GM21367 (cell line): Measurements from ENCODE around the gene ACY1.
"Not testable (repeated sequence)": the region's sequence is repeated elsewhere in the genome, so short reads cannot be mapped to it uniquely, and the experiment has no call there.

ENCODE experiments used
- ATAC-seq: cut with Tn5 transposase; IDR thresholded peaks from one replicate; pipeline ENCODE4 v1.9.1; 2021; ENCODE audit not compliant: unreplicated experiment

The ACY1 gene

DNA sequence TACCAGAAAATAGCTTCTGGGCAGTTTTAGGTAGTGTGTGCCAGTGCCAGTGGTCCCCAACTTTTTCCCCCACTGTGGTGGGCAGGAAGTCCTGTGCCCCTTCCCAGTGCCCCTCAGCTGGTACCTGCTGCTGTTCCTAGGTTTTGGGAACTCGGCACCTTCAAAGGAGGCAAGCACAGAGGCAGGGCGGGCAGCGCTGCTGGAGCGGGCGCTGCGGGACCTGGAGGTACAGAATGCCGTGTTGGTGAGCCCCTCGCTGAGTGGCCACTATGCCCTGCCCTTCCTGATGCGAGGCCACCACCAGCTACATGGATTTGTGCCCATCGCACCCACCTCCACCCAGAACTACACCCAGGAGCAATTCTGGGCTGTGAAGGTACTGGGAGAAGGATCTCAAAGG lies 3.1 kb upstream of the ACY1 start:
- no peak for ATAC-seq

DNA sequence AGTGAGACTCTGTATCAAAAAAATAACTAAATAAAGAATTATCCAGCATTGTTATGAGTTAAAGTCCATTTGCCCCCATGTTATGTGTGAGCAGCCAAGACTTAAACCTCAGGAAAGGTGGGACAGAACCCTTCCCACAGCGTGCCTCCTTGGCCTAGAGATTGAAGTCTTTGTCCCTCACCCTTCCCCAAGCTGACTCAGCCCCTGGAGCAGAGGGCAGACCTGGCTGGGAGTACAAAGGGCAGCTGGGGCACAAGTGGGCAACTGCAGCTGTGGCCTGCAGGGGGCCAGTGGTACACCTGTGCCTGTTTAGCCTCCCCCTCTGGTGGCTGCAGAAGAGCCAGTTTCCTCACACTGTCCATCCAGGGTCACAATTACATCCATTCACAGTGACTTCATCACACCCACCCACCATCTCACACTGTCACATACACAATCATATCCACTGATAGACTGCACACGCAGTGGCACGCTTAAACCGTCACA lies 940 bp upstream of the ACY1 start:
- ATAC-seq: peak; percentile 37

DNA sequence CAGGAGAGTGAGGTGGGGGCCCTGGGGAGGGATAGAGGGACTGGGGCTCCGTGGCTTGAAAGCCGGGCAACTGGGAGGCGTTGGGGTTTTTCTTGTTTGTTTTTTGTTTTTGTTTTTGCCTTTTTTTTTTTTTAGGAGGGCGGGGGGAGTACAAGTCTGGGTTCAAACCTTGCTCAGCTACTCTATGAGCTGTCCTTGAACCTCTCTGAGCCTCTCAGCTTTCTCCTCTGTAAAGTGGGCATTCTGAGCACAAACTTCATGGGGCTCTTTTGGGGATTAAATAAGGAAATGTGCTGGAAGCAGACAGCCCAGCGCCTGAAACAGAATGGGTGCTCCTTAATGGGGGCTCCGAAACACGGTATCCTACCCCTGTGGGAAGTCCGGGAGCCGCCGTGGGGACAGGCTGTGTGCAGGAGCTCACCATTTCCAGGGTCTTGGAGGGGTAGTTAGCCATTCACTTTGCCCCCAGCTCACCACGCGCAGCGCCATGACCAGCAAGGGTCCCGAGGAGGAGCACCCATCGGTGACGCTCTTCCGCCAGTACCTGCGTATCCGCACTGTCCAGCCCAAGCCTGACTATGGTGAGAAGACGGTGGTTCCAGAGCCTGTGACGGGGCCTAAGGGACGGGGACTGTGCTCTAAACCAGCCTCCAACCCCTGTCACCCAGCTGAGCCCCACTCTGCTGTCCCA lies 388 bp downstream of the ACY1 start:
- no peak for ATAC-seq

DNA sequence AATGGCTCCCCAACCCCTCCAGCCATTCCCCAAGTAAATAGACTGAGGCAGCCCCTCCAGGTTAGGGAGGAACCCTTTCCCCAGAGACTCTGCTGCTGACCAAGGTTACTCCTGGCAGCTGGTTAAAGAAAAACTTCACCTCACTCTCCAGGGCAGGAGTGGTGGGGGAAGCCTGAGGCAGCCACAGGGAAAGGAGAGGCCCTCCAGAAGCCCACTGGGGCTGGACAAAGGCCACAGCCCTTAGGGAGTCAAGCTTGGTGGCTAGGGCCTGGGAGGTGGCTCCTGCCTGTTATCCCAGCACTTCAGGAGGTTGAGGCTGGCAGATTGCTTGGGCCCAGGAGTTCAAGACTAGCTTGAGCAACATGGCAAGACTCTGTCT lies 923 bp downstream of the ACY1 start:
- ATAC-seq: no peak

DNA sequence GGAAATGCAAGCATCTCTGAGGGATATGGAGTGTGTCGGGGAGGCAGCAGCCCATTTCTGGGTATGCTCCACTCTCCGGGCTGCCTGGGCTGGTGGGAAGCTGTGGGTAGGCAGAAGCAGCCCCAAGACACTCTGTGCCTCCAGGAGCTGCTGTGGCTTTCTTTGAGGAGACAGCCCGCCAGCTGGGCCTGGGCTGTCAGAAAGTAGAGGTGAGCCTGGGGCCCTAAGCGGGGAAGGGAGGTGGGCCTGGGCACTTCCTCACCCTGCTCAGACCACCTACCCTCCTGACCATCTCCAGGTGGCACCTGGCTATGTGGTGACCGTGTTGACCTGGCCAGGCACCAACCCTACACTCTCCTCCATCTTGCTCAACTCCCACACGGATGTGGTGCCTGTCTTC lies 1.7 kb downstream of the ACY1 start:
- ATAC-seq: no peak

DNA sequence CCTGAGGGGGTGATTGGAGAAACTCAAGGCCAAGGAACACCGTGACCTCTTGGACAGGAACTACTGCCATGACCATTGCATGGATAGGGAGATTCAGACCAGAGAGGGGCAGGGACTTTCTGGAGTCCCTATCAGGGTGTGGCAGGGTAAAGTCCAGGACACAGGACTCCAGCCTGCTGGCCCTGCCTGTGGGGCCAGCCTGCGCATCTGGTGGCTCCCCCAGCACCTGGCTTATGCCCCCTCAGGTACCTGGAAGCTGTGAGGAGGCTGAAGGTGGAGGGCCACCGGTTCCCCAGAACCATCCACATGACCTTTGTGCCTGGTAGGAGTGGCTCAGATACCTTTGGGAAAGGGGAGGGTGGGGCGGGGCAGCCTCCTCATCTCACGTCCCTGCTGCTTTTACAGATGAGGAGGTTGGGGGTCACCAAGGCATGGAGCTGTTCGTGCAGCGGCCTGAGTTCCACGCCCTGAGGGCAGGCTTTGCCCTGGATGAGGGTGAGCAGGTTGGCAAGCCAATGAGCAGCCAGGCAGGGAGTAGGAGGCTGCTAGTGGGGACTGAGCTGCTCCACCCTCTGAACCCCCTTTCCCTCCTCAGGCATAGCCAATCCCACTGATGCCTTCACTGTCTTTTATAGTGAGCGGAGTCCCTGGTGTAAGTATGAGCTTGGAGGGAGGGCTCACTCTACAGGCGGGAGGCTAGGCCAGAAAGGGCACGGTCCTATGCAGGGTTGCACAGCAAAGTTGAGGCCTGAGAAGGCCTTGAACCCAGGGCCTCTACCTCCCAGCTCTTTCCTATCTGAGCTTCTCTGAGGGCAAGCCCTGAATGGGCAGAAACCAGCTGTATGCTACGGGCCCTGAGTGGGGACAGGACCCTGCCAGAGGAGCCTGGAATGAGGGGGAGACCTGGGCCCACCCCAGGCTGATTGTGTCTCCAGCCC lies 2.9 kb downstream of the ACY1 start:
- ATAC-seq: no peak

DNA sequence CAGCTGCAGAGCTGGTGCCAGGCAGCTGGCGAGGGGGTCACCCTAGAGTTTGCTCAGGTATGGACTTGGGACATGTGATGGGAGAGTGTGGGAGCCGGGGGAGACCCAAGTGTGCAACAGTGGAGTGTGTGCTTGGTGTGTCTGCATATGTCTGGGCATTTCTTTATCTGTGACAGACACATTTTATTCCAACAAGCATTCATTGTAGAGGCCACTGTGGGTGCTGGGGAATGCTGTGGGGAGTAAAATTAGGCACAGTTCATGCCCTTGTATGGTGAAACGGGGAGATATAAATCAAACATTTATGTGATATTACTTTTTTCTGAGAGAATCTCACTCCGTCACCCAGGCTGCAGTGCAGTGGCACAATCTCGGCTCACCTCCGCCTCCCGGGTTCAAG lies 4.2 kb downstream of the ACY1 start:
- no peak for ATAC-seq

DNA sequence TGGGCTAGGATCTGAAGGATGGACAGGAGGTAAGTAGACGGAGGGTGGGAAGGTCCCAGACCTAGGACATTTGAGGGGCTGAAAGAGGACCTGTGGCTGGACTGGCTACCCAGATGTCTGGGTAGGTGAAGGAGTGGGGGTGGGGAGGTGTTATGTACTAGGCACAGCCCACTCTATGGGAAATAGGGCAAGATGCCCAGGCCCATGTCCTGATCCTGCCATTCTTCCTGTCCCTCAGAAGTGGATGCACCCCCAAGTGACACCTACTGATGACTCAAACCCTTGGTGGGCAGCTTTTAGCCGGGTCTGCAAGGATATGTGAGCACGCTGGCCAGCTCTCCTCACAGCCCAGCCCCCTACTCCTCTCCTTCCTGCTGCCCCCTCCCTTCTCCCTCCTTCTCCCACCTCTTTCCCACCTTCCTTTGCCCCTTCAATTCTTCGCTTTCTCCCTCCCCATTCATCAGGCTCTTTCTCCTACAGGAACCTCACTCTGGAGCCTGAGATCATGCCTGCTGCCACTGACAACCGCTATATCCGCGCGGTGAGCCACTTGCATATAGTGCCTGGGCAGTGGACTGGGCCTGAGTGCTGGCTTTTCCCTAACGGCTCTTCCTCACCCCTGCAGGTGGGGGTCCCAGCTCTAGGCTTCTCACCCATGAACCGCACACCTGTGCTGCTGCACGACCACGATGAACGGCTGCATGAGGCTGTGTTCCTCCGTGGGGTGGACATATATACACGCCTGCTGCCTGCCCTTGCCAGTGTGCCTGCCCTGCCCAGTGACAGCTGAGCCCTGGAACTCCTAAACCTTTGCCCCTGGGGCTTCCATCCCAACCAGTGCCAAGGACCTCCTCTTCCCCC lies 5.2 kb downstream of the ACY1 start:
- no peak for ATAC-seq

DNA sequence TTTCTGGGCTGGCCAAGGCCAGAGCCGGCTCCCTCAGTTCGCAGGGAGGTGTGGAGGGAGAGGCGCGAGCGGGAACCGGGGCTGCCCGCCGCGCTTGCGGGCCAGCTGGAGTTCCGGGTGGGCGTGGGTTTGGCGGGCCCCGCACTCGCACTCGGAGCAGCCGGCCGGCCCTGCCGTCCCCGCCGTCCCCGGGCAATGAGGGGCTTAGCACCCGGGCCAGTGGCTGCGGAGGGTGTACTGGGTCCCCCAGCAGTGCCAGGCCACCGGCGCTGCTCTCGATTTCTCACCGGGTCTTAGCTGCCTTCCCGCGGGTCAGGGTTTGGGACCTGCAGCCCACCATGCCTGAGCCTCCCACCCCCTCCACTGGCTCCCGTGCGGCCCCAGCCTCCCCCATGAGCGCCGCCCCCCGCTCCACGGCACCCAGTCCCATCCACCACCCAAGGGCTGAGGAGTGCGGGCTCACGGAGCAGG lies 7.2 kb downstream of the ACY1 start:
- not testable (repeated sequence) for ATAC-seq

DNA sequence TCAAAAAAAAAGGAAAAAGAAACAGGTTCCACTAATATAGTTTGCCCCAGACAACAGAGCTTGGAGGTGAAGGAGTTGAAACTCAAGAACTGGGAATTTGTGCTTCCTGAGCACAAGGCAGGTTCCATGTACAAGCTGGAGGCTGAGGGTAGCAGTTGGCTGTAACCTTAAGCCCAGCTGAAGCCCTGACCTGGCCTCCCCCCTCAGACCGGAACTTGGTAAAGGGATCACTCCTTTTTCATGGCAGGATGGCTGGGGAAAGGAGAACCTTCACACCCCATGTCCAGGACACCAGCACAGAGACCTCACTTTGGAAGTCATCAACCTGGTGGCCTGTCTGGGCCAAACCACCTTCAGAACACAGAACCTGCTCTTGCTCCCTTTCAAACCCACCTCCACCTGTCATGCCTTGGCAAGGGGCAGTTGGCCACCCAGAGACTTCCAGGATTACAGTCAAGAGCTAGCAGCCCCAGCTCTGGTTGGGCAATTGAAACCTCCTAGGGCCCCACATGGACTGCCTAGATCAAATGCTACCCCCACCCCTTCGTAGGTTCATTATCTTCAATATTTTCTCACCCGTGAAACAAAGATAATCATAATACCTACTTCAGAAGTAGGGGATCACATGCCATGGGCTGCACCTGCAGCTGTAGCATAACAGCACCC lies 8.8 kb downstream of the ACY1 start:
- no peak for ATAC-seq

DNA sequence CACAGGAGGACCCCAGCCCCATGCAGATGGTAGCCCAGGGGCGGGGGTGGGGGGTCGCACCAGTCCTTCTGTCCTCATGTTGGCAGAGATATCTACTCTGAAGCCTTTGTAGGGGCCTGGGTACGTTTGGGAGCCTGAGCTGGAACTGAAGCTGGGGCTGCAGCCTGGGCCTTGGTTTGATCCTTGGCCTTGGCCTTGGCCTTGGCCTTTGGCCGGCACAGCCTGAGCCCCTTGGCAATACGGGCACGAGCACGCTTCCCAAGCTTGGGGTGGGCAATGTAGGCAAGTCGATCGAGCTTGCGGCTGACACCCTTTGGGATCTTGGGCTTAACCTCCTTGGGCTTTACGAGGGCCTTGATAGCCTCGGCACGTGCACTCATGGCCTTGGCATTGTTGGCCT lies 10.3 kb downstream of the ACY1 start:
- ATAC-seq: not testable (repeated sequence)

DNA sequence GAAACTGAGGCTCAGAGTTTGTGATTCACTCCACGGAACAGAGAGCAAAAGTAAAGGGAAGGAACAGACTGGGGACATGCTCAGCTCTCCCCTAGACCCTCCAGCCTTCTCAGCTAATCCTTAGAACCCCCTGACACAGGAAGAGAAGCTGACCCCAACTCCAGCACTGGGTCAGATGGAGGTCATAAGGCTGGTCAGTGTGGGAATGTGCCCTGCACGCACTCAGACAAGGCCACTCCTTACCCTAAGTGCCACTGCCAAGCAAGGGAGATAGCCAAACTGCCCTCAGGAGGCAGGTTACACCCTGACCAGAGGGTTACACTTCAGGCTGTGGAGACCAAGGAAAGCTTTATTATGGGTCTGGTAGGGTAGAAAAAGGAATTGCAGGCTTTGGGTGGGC lies 11.2 kb downstream of the ACY1 start:
- ATAC-seq: no peak

DNA sequence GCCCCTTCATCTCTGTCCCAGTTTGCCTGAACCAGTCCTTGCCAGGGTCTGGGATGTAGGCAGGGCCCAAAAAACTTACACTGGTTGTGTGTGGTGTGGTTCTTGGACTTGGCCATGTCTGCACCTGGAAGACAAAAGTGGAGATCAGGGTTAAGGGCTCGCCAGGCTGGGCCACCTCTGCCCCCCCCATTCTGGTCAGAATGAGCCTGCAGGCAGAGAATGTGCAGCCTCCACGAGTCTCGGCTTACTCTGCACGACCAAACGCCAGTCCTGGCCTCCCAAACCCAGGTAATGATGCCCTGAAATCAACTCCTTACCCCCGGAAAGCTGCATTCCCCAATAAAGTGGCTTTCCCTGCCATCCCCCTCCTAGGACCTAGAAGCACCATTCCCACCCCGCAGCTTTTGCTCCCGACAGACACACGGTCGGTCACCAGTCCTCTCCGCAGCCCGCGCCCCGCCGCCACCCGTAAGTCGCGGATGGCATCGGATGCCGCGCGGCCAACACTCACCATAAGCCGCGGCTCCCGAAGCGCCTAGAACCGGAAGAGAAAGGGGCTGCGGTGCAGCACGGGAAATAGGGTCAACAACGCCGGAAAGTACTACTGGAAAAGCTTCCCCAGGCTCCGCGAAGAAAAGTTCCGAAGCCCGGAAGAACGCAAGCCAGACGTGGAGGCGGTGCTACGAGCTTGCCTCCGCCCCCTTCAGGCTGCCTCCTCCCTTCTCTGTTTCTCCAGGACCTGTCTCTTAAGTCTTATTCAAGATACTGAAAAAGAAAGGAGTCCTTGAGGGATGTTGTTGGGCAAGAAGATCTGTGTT lies 12.2 kb downstream of the ACY1 start, which contains the start of gene RPL29:
RPL29 (minus strand) TSS at position 550 of the 818 bp plus-strand sequence; CDS start at position 116, 434 bp downstream.
- ATAC-seq: peak; percentile 80

DNA sequence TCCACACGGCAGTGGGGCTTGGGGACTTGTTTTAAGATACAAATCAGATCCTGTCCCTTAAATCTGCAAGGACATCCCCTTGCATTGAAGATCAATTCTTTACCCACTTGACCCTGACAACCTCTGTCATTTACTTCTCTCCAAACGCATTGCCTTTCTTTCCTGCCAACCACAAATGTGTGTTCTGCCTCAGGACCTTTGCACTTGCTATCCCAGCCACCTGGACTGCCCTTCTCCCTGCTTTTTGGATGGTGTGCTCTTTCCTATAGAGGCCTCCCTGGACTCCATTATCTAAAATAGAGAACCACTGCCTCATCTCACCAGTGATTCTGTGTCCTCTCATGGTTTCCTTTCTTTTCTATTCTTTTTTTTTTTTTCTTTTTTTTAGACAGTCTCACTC lies 13.8 kb downstream of the ACY1 start:
- no peak for ATAC-seq

DNA sequence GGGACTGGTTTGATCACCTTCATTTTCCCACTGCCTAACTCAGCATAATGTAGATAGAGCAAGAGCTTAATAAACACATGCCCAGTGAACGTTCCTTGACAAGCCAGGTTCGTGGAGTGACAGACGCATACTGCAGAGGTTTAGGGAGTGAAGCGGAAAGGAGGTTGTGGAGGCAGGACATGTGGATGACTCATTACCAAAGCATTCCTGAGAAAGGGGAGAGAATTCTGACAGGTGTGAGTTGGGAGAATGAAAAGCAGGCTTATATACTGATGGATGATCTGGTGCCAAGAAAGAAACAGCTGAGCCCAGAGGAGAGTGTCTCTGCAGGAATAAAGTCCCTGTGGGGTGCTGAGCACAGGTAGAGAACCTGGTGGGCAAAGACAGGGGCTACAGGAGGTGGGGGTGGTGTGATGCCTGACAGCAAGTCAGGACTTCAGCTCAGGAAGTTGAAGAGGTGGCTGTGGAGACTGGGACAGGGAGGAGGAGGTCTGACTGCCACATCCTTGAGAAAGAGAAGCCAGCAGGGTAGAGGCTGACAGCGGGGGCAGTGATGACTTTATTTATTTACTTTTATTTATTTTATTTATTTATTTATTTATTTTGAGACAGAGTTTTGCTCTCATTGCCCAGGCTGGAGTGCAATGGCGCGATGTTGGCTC lies 14.7 kb downstream of the ACY1 start:
- ATAC-seq: no peak

DNA sequence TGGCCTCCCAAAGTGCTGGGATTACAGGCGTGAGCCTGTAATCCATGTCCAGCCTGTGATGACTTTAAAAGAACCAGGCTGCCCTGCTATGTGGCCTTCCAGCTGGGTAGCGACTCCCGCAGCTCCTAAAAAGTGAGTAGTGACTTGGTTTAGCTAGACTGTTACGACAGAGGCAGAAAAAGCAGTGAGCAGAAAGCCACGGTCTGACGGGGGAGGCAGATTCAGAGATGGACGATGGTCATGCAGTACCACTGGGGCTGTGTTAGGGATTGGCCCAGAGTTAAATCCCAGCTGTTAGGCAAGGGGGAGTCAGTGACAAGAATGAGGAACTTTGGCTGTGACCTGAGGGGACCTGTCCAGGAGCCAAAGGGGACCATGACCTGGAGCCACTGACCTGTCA lies 15.4 kb downstream of the ACY1 start:
- no peak for ATAC-seq

DNA sequence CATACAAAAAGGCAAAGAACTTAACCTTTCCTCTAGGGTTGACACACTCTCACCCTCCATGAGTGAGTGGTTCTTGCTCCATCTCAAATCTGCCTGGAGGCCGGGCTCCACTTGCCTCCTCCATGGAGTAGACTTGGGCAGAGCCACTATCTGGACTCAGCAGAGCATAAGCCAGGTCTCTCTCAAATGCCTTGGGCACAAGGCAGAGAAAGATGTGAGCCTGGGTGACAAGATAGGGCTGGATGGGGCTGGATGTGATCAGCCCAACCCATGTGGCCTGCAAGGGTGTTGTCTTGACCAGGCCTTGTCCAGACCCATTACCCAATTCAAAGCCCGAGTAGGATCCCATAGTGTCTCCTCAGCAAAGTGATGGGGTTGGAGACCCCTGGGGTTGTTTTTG lies 16.5 kb downstream of the ACY1 start:
- ATAC-seq: no peak

DNA sequence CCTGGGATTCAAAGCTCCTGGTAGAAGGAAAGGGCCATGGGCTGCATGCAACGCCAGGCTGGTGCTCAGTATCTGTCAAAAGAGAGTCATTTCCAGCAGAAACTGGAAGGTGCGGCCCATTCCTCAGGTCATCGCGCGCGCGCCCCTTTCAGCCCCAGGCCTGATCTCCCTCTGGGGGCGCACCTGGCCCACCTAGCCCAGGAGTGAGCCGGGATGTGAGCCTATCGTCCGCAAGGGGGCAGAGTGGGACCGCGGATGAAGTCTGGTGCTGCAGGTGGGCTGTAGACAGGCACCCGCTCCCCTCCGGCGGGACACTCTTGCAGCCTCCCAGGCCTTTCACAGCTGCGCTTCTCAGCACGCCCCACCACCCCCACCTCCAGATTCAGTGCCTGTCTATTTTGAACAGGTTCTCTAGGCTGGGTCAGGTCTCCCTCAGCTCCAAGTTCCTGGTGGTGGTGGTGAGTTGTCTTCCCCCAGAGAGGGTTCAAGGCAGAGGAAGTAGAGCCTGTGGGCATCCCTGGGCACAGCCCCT lies 18.2 kb downstream of the ACY1 start:
- no peak for ATAC-seq

DNA sequence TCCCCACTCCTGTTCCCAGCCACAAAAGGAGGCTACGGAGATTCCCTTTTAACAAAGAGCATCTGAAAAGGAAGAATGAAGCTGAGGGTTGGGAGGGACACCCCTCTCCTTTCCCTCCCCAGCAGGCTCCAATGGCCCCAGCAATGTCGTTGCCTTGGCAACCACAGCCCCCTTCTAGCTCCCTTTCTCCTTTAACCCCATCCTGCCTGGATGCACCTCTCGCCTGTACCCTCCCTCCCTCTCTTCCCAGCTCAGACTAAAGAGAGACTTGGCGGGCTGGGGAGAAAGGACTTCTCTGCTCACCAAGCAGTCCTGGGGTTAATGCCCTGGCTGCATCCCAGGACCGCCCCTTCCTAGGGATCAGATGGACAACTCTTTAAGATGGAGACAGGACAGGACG lies 19.4 kb downstream of the ACY1 start:
- no peak for ATAC-seq
